Activated T-helper 1 cell treated with Interleukin-2 at 50 U/mL for 16 hours (primary cell): ENCODE measurements around the gene RUFY4.
"Not testable (repeated sequence)": the region's sequence is repeated elsewhere in the genome, so short reads cannot be mapped to it uniquely, and the experiment has no call there.

Experiments
- DNase-seq: peaks from one replicate; pipeline ENCODE4 v3.0.0-alpha.2; 2020; ENCODE audit warnings: low read depth

RUFY4 gene

GRCh38 chr2:218086478-218086877 is 17.4 kb downstream of the RUFY4 start:
- no peak for DNase-seq

GRCh38 chr2:218089259-218089658 is 20.2 kb downstream of the RUFY4 start:
- DNase-seq = no peak

- no peak for DNase-seq
Measured at GRCh38 chr2:218091746-218092145, 22.7 kb downstream of the RUFY4 start.

GRCh38 chr2:218093879-218094278 is 24.8 kb downstream of the RUFY4 start:
- DNase-seq = no peak

GRCh38 chr2:218095853-218096252 is 26.8 kb downstream of the RUFY4 start:
- no peak for DNase-seq

- no peak for DNase-seq
Measured at GRCh38 chr2:218097975-218098374, 28.9 kb downstream of the RUFY4 start.

- not testable (repeated sequence) for DNase-seq
Measured at GRCh38 chr2:218108834-218109233, 39.8 kb downstream of the RUFY4 start.

- DNase-seq = not testable (repeated sequence)
Measured at GRCh38 chr2:218121789-218122188, 52.7 kb downstream of the RUFY4 start.

GRCh38 chr2:218122286-218122685 is 53.2 kb downstream of the RUFY4 start:
- DNase-seq = not testable (repeated sequence)

GRCh38 chr2:218123986-218124385 is 54.9 kb downstream of the RUFY4 start:
- DNase-seq = no peak

- no peak for DNase-seq
Measured at GRCh38 chr2:218125095-218125494, 56.0 kb downstream of the RUFY4 start.

GRCh38 chr2:218125626-218126080 is 56.6 kb downstream of the RUFY4 start, which contains the start of gene CXCR2:
TSS of gene CXCR2 (plus strand) at chr2:218126028. CDS start at chr2:218134802, 8,774 bp downstream.
- no peak for DNase-seq

GRCh38 chr2:218127929-218128455 is 58.9 kb downstream of the RUFY4 start:
- DNase-seq = no peak

- DNase-seq = no peak
Measured at GRCh38 chr2:218128781-218129457, 59.9 kb downstream of the RUFY4 start.

GRCh38 chr2:218129458-218130135 is 60.5 kb downstream of the RUFY4 start:
- no peak for DNase-seq

GRCh38 chr2:218130377-218130776 is 61.3 kb downstream of the RUFY4 start:
- DNase-seq = no peak

- no peak for DNase-seq
Measured at GRCh38 chr2:218130822-218131221, 61.8 kb downstream of the RUFY4 start.

- no peak for DNase-seq
Measured at GRCh38 chr2:218137514-218137913, 68.5 kb downstream of the RUFY4 start.

- DNase-seq = no peak
Measured at GRCh38 chr2:218138047-218138446, 69.0 kb downstream of the RUFY4 start.
